OCI-LY7 (cell line): ENCODE measurements around the gene TAF13. TPM values are rescaled to one million over a fixed set of nuclear protein-coding genes. Genes with fewer than 3 reads are reported as not detected.
A peak's percentile ranks its signal among the peaks of the same experiment; 100 is the strongest.

Source experiments
- BruUV-seq: library from RNA; stranded (reverse); fragments of 400-500 nt; replicated peaks from 2 replicates; lab custom pipeline; 2021; lab: Mats Ljungman, UMichigan
- CTCF ChIA-PET: fragments of 300-600 bp; sonication (Branson Sonifier 250); formaldehyde crosslinking; loops from one replicate; lab custom pipeline; 2022; ENCODE audit warnings: antibody characterized with exemption; ENCODE audit not compliant: unreplicated experiment; lab: Charles Lee
- POLR2A ChIA-PET: fragments of 300-600 bp; sonication (Branson Sonifier 250); formaldehyde crosslinking; loops from one replicate; lab custom pipeline; 2022; ENCODE audit warnings: antibody characterized with exemption; lab: Charles Lee
- DNase-seq: peaks from one replicate; pipeline ENCODE4 v3.0.0-alpha.2; 2015; ENCODE audit warnings: low spot score
- H2AFZ ChIP-seq: fragments of 200-600 bp; sonication (generic), shearing (Covaris generic); 2 replicates; pipeline ENCODE4 v1.6.1; 2014; ENCODE audit warnings: mild to moderate bottlenecking, antibody characterized with exemption, low read length, moderate library complexity
- H3K27ac ChIP-seq: fragments of 200-600 bp; sonication (generic); 2 replicates; pipeline ENCODE4 v1.5.1; 2014; ENCODE audit warnings: mixed run types, low read depth, mild to moderate bottlenecking, moderate library complexity, low read length, inconsistent platforms; ENCODE audit not compliant: poor library complexity, severe bottlenecking
- H3K36me3 ChIP-seq: fragments of 200-600 bp; sonication (generic); 2 replicates; pipeline ENCODE4 v1.6.1; 2014; ENCODE audit warnings: mild to moderate bottlenecking, antibody characterized with exemption, low read length, moderate library complexity, mixed read lengths; ENCODE audit not compliant: insufficient read depth
- H3K4me1 ChIP-seq: fragments of 200-600 bp; sonication (generic); 2 replicates; pipeline ENCODE4 v1.5.1; 2014; ENCODE audit warnings: mild to moderate bottlenecking, low read length; ENCODE audit not compliant: insufficient read depth, poor library complexity, severe bottlenecking
- H3K4me2 ChIP-seq: fragments of 200-600 bp; sonication (generic); 2 replicates; pipeline ENCODE4 v1.6.1; 2014; ENCODE audit warnings: mild to moderate bottlenecking, low read length
- H3K4me3 ChIP-seq: fragments of 200-600 bp; sonication (generic); 2 replicates; pipeline ENCODE4 v1.5.1; 2014; ENCODE audit warnings: mild to moderate bottlenecking, low read depth, low read length; ENCODE audit not compliant: poor library complexity, severe bottlenecking
- H3K79me2 ChIP-seq: fragments of 200-600 bp; sonication (generic); 2 replicates; pipeline ENCODE4 v1.6.1; 2016; ENCODE audit warnings: low read depth, mild to moderate bottlenecking, low read length, moderate library complexity, mixed read lengths; ENCODE audit not compliant: insufficient read depth
- H3K9me2 ChIP-seq: fragments of 200-600 bp; sonication (generic); 2 replicates; pipeline ENCODE4 v1.6.1; 2016; ENCODE audit warnings: mild to moderate bottlenecking, low read length, mixed read lengths; ENCODE audit not compliant: insufficient read depth
- H3K9me3 ChIP-seq: fragments of 200-600 bp; sonication (generic); 2 replicates; pipeline ENCODE4 v1.6.1; 2014; ENCODE audit warnings: mild to moderate bottlenecking, mixed run types, low read length, mixed read lengths
- H4K20me1 ChIP-seq: fragments of 200-600 bp; sonication (generic); 2 replicates; pipeline ENCODE4 v1.6.1; 2014; ENCODE audit warnings: mild to moderate bottlenecking, antibody characterized with exemption, low read length, moderate library complexity, mixed read lengths; ENCODE audit not compliant: insufficient read depth
- EZH2phosphoT487 ChIP-seq: fragments of 200-600 bp; sonication (generic); IDR thresholded peaks from 2 replicates; pipeline ENCODE4 v1.6.1; 2018; ENCODE audit warnings: low read depth, borderline replicate concordance, mild to moderate bottlenecking, mixed run types, antibody characterized with exemption, low read length, moderate library complexity, mixed read lengths
- intact Hi-C: fragments of 100-400 bp; cut with micrococcal nuclease; formaldehyde crosslinking; loops from one replicate; pipeline ENCODE4 v1.10.0; 2022; ENCODE audit not compliant: unreplicated experiment
- total RNA-seq, 2 experiments: library from RNA; depleted of rRNA in 1 of 2; stranded (reverse); fragments of >200 nt in 1 of 2; shearing (Covaris generic) in 1 of 2; gene quantifications; 2 replicates each; pipeline ENCODE4 v1.2.3, GENCODE V29; 2014 to 2022
- TF ChIP-seq, protein P1 (sequence below): fragments of 200-600 bp; sonication (generic); conservative IDR thresholded peaks from 2 replicates; pipeline ENCODE4 v1.5.1; 2014; ENCODE audit warnings: mild to moderate bottlenecking, antibody characterized with exemption, low read length, moderate library complexity, mixed read lengths

TAF13 gene
- total RNA-seq, 2 experiments from 2014 or later: 8.3 to 27.2 TPM

DNA sequence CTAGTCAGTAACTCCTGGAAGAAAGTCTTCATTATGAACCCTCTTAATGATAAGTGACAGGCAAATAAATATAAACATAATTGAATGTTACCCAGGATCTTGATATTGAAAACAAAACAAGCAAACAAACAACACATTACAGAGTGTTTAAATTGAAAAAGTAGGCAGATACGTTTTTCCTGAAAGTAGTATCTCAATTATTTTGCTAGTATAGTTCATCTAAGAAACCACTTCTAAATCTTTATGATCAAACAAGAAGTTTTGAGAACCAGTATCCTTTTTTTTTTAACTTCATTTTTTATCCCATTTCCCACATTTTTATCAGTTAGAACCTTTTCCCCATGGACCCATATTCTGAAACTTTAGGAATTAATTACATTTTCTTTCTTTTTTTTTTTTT is 30.2 kb downstream of the TAF13 start:
- intact Hi-C loops: no loop called here

DNA sequence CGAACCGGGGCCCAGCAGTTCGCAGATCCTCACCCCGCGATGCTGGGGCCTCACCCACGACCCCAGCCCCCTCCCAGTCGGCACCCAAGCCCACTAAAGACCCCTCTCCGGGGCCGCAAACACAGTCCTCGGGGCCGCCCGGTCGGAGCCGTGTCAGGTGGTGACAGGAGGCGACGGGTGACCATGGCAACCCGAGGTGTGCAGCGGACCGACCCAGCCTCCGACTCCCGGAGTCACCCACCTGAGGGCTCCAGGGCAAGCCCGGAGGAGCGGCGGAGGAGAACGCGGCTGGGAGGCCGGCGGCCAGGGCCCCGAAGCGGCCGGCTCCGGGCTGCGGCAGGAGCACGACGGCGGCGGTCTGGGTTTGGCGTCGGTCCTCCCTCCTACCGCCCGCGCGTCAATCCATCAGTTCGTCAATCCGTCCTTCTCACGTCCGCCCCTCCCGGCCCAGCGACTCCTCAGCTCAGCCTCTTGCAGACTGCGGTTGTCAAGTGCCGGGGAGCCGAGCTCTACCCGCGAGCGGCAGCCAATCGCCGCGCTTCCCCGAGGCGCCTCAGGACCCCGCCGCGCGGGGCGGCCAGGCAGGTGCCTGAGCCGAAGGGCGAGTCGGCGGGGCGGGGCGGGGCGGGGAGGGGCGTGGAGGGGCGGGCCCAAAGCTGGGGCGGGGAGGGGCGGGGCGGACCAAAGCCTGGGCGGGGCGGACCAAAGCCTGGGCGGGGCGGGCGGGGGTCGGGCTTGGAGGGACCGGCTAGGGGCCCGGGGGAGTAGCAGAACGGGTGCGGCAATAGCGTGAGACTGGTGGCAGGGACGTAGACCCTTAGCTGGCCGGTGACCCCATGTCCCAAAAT is 34.0 kb downstream of the TAF13 start, which contains the start of gene WDR47:
Gene WDR47, minus strand, starts transcription at position 482 of the 848 bp plus-strand sequence. CDS start 18,590 bp downstream, outside the sequence.
- H3K79me2 ChIP-seq: peaks cover 31% of the 10 kb centered on the region
- no peaks in the 10 kb centered on the region for H4K20me1 ChIP-seq
- H3K36me3 ChIP-seq: peaks cover 4% of the 10 kb centered on the region; the same call in 1 of the 2 replicates
- H3K27ac ChIP-seq: peak within 1 kb of the TSS; percentile 65
- no TSS peak for BruUV-seq
- no peak for TF ChIP-seq EZH2phosphoT487
- TF ChIP-seq, protein P1, sequence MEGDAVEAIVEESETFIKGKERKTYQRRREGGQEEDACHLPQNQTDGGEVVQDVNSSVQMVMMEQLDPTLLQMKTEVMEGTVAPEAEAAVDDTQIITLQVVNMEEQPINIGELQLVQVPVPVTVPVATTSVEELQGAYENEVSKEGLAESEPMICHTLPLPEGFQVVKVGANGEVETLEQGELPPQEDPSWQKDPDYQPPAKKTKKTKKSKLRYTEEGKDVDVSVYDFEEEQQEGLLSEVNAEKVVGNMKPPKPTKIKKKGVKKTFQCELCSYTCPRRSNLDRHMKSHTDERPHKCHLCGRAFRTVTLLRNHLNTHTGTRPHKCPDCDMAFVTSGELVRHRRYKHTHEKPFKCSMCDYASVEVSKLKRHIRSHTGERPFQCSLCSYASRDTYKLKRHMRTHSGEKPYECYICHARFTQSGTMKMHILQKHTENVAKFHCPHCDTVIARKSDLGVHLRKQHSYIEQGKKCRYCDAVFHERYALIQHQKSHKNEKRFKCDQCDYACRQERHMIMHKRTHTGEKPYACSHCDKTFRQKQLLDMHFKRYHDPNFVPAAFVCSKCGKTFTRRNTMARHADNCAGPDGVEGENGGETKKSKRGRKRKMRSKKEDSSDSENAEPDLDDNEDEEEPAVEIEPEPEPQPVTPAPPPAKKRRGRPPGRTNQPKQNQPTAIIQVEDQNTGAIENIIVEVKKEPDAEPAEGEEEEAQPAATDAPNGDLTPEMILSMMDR: 0 out of 2 replicates have a peak, but pooled peaks have one; percentile 6
- peak within 1 kb of the TSS; percentile 82 for H3K4me3 ChIP-seq
- intact Hi-C loops: loop anchor here (1.0 to 2.0 kb wide), 4 partner anchors 17 to 349 kb away; partner anchors contain the start of genes CLCC1, PRPF38B and TMEM167B
- H3K4me2 ChIP-seq: peak within 1 kb of the TSS; percentile 96
- DNase-seq: peak; percentile 98
- no peaks in the 10 kb centered on the region for H3K9me2 ChIP-seq
- ChIA-PET POLR2A (interaction anchor here (1.0 to 1.9 kb wide), 6 partner anchors 21 to 79 kb away, joined by 4 to 10 read pairs (median 6); partner anchors contain the start of genes CLCC1 and TAF13), CTCF (interaction anchor here (0.6 kb wide), 1 partner anchor 145 kb away, joined by 5 read pairs; no protein-coding TSS in a partner anchor)
- peaks cover 15% of the 10 kb centered on the region for H3K4me1 ChIP-seq
- no peaks in the 10 kb centered on the region for H3K9me3 ChIP-seq
- peak within 1 kb of the TSS; percentile 96 for H2AFZ ChIP-seq

More for the DNA sequence above, 30.2 kb downstream of the TAF13 start:
- CTCF ChIA-PET: no interaction called here
- no peak overlapping the region for H3K4me3 ChIP-seq
- H3K27ac ChIP-seq: no peak overlapping the region
- H3K4me1 ChIP-seq: peaks cover 5% of the 10 kb centered on the region
- H3K9me3 ChIP-seq: no peaks in the 10 kb centered on the region
- no peak for TF ChIP-seq EZH2phosphoT487
- TF ChIP-seq, protein P1: no peak
- H3K79me2 ChIP-seq: peaks cover 7% of the 10 kb centered on the region
- no TSS peak for BruUV-seq
- no peaks in the 10 kb centered on the region for H4K20me1 ChIP-seq
- DNase-seq: no peak
- POLR2A ChIA-PET: no interaction called here
- no peak overlapping the region for H2AFZ ChIP-seq
- H3K36me3 ChIP-seq: no peaks in the 10 kb centered on the region
- H3K4me2 ChIP-seq: no peak overlapping the region
- H3K9me2 ChIP-seq: no peaks in the 10 kb centered on the region
